ENCODE results near the gene SPSB3. TPM values are rescaled to one million over a fixed set of nuclear protein-coding genes. Genes with fewer than 3 reads are reported as not detected.
A peak's percentile ranks its signal among the peaks of the same experiment; 100 is the strongest.

SPSB3 gene
- total and polyA plus RNA-seq, 2 of the 13 experiments (the other 11 are each of a cell fraction or from before 2014, with no cell fraction given): 13.2 to 21.9 TPM

- TF ChIP-seq MAZ (IDR thresholded peaks at IDR 0.05; ENCODE audit: borderline replicate concordance, low read depth, low read length) (peak; percentile 74; the same call in 1 of the 2 replicates), MAZ (CRISPR knock-in tag; IDR thresholded peaks at IDR 0.05; ENCODE audit: low read depth) (peak; percentile 80), CREM (IDR thresholded peaks at IDR 0.05) (peak; percentile 98), CREM (CRISPR knock-in tag; IDR thresholded peaks at IDR 0.05) (peak; percentile 75), ZNF546 (CRISPR knock-in tag; conservative IDR thresholded peaks at IDR 0.05) (no peak), RBFOX2 (IDR thresholded peaks at IDR 0.05; ENCODE audit: low read depth, low read length) (peak; percentile 85), SP1 (IDR thresholded peaks at IDR 0.05) (0 out of 2 replicates have a peak, but pooled peaks have one; percentile 14), SP1 (CRISPR knock-in tag; IDR thresholded peaks at IDR 0.05) (peak; percentile 89), MXI1 (IDR thresholded peaks at IDR 0.05; ENCODE audit: borderline replicate concordance, low read depth, low read length) (peak; percentile 44; the same call in 2 of the 3 replicates), TFDP1 (CRISPR knock-in tag; IDR thresholded peaks at IDR 0.05; ENCODE audit: borderline replicate concordance) (peak; percentile 30; the same call in 1 of the 2 replicates), SIN3A (IDR thresholded peaks at IDR 0.05; ENCODE audit: borderline replicate concordance, low read depth, low read length) (peak; percentile 81; the same call in 1 of the 2 replicates), ZFX (CRISPR knock-in tag; IDR thresholded peaks at IDR 0.05; ENCODE audit: low read depth) (peak; percentile 67), TBP (CRISPR knock-in tag; IDR thresholded peaks at IDR 0.05) (no peak), MXD4 (CRISPR knock-in tag; IDR thresholded peaks at IDR 0.05) (peak; percentile 53; the same call in 1 of the 2 replicates), ZNF83 (CRISPR knock-in tag; IDR thresholded peaks at IDR 0.05; ENCODE audit: borderline replicate concordance) (no peak), MXD3 (CRISPR knock-in tag; IDR thresholded peaks at IDR 0.05) (peak; percentile 73), RORA (CRISPR knock-in tag; IDR thresholded peaks at IDR 0.05) (peak; percentile 29; the same call in 1 of the 2 replicates), PATZ1 (CRISPR knock-in tag; IDR thresholded peaks at IDR 0.05) (peak; percentile 46; the same call in 1 of the 2 replicates)
- TF ChIP-seq, protein P1, sequence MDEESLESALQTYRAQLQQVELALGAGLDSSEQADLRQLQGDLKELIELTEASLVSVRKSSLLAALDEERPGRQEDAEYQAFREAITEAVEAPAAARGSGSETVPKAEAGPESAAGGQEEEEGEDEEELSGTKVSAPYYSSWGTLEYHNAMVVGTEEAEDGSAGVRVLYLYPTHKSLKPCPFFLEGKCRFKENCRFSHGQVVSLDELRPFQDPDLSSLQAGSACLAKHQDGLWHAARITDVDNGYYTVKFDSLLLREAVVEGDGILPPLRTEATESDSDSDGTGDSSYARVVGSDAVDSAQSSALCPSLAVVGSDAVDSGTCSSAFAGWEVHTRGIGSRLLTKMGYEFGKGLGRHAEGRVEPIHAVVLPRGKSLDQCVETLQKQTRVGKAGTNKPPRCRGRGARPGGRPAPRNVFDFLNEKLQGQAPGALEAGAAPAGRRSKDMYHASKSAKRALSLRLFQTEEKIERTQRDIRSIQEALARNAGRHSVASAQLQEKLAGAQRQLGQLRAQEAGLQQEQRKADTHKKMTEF (CRISPR knock-in tag; IDR thresholded peaks at IDR 0.05): peak; percentile 27; the same call in 1 of the 2 replicates
- TF ChIP-seq, protein P2, sequence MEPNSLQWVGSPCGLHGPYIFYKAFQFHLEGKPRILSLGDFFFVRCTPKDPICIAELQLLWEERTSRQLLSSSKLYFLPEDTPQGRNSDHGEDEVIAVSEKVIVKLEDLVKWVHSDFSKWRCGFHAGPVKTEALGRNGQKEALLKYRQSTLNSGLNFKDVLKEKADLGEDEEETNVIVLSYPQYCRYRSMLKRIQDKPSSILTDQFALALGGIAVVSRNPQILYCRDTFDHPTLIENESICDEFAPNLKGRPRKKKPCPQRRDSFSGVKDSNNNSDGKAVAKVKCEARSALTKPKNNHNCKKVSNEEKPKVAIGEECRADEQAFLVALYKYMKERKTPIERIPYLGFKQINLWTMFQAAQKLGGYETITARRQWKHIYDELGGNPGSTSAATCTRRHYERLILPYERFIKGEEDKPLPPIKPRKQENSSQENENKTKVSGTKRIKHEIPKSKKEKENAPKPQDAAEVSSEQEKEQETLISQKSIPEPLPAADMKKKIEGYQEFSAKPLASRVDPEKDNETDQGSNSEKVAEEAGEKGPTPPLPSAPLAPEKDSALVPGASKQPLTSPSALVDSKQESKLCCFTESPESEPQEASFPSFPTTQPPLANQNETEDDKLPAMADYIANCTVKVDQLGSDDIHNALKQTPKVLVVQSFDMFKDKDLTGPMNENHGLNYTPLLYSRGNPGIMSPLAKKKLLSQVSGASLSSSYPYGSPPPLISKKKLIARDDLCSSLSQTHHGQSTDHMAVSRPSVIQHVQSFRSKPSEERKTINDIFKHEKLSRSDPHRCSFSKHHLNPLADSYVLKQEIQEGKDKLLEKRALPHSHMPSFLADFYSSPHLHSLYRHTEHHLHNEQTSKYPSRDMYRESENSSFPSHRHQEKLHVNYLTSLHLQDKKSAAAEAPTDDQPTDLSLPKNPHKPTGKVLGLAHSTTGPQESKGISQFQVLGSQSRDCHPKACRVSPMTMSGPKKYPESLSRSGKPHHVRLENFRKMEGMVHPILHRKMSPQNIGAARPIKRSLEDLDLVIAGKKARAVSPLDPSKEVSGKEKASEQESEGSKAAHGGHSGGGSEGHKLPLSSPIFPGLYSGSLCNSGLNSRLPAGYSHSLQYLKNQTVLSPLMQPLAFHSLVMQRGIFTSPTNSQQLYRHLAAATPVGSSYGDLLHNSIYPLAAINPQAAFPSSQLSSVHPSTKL (CRISPR knock-in tag; IDR thresholded peaks at IDR 0.05): 0 out of 2 replicates have a peak, but pooled peaks have one; percentile 20
These were observed at the start of gene SPSB3, which contains the start of gene NUBP2 (continued) for GRCh38 chr16:1782408-1783264.

Data from HepG2 (cell line).